HUES6 (cell line): ENCODE data around the gene PCDHB3.
"Not testable (repeated sequence)": the region's sequence is repeated elsewhere in the genome, so short reads cannot be mapped to it uniquely, and the experiment has no call there.

Experiments
- H3K27ac ChIP-seq: 2 replicates; pipeline ENCODE4 v1.7.0; 2013; ENCODE audit warnings: low read depth, mild to moderate bottlenecking, low read length, inconsistent platforms
- H3K27me3 ChIP-seq: 2 replicates; pipeline ENCODE4 v1.6.1; 2013; ENCODE audit warnings: low read length; ENCODE audit not compliant: control insufficient read depth, insufficient read depth
- H3K36me3 ChIP-seq: 2 replicates; pipeline ENCODE4 v1.6.1; 2013; ENCODE audit warnings: low read length; ENCODE audit not compliant: control insufficient read depth, insufficient read depth
- H3K4me1 ChIP-seq: 2 replicates; pipeline ENCODE4 v1.6.1; 2013; ENCODE audit warnings: low read length; ENCODE audit not compliant: control insufficient read depth, insufficient read depth
- H3K4me3 ChIP-seq: 2 replicates; pipeline ENCODE4 v1.5.1; 2013; ENCODE audit warnings: low read depth, low read length
- H3K9ac ChIP-seq: one replicate; pipeline ENCODE4 v1.6.1; 2013; ENCODE audit warnings: mild to moderate bottlenecking, low read length
- H3K9me3 ChIP-seq: 2 replicates; pipeline ENCODE4 v1.6.1; 2013; ENCODE audit warnings: low read depth, low read length; ENCODE audit not compliant: control insufficient read depth, insufficient read depth

Gene PCDHB3

DNA sequence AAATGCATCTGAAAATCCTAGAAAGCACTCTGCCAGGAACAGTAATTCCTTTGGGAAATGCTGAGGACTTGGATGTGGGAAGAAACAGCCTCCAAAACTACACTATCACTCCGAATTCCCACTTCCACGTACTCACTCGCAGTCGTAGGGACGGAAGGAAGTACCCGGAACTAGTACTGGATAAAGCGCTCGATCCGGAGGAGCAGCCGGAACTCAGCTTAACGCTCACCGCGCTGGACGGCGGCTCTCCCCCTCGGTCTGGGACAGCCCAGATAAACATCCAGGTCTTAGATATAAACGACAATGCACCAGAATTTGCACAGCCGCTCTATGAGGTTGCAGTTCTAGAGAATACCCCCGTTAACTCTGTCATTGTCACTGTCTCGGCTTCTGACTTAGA is 786 bp downstream of the PCDHB3 start:
- Histone ChIP-seq H3K27ac (no peak overlapping the region), H3K4me1 (no peaks in the 10 kb centered on the region), H3K9ac (no peak overlapping the region), H3K4me3 (no peak overlapping the region), H3K36me3 (no peaks in the 10 kb centered on the region), H3K27me3 (no peaks in the 10 kb centered on the region), H3K9me3 (peaks cover 9% of the 10 kb centered on the region; the same call in 1 of the 2 replicates)

DNA sequence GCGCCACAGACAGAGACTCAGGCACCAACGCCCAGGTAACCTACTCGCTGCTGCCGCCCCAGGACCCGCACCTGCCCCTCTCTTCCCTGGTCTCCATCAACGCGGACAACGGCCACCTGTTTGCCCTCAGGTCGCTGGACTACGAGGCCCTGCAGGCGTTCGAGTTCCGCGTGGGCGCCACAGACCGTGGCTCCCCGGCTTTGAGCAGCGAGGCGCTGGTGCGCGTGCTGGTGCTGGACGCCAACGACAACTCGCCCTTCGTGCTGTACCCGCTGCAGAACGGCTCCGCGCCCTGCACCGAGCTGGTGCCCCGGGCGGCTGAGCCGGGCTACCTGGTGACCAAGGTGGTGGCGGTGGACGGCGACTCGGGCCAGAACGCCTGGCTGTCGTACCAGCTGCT is 1.8 kb downstream of the PCDHB3 start:
- H3K4me3 ChIP-seq, H3K4me1 ChIP-seq, H3K27me3 ChIP-seq, H3K9ac ChIP-seq, H3K36me3 ChIP-seq, H3K27ac ChIP-seq, H3K9me3 ChIP-seq: not testable (repeated sequence)

DNA sequence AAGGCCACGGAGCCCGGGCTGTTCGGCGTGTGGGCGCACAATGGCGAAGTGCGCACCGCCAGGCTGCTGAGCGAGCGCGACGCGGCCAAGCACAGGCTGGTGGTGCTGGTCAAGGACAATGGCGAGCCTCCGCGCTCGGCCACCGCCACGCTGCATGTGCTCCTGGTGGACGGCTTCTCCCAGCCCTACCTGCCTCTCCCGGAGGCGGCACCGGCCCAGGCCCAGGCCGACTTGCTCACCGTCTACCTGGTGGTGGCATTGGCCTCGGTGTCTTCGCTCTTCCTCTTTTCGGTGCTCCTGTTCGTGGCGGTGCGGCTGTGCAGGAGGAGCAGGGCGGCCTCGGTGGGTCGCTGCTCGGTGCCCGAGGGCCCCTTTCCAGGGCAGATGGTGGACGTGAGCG is 2.2 kb downstream of the PCDHB3 start:
- H3K27ac ChIP-seq, H3K4me3 ChIP-seq, H3K27me3 ChIP-seq, H3K36me3 ChIP-seq, H3K9me3 ChIP-seq, H3K4me1 ChIP-seq, H3K9ac ChIP-seq: not testable (repeated sequence)

DNA sequence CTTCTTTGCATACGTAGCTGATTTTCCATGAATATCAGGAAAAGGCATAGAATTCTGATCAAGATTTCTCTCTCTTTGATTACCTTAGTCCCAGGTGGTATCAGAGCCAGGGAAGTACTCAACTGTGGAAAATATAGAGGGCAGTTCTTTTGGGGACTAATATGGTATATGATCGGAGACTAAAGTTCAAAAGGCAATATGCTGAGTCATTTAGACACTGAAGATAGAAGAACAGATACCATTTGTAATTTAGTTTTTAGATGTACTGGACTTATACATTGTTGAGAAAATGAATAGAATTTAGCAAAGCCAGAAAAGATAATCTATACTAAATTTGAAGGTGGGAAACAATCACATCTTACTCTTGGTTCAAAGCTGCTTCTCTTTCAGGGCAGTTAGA is 5.1 kb downstream of the PCDHB3 start:
- H3K4me1 ChIP-seq: no peaks in the 10 kb centered on the region
- no peak overlapping the region for H3K27ac ChIP-seq
- no peak overlapping the region for H3K9ac ChIP-seq
- no peaks in the 10 kb centered on the region for H3K36me3 ChIP-seq
- no peaks in the 10 kb centered on the region for H3K27me3 ChIP-seq
- H3K9me3 ChIP-seq: peaks cover 9% of the 10 kb centered on the region; the same call in 1 of the 2 replicates
- H3K4me3 ChIP-seq: no peak overlapping the region

DNA sequence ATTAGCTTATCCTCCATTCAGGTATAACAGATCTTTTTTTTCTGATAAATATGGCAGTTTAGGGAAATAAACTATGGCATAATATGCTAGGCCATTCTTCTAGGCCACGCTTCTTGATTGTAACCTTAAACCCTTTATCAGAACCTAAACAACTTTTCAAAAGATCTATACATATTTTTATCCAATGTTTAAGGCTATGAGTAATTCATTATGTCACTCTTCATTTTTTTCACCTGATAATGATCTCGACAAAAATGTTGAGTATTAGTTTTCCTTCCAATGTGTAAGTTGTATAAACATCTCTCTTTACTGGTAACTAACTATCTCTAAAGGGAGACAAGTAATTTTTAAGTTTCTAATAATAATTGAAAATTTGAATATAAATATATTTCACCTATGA is 19.0 kb downstream of the PCDHB3 start:
- H3K27ac ChIP-seq: no peak overlapping the region
- H3K27me3 ChIP-seq: no peaks in the 10 kb centered on the region
- no peaks in the 10 kb centered on the region for H3K4me1 ChIP-seq
- H3K36me3 ChIP-seq: no peaks in the 10 kb centered on the region
- H3K4me3 ChIP-seq: no peak overlapping the region
- H3K9me3 ChIP-seq: peaks cover 12% of the 10 kb centered on the region
- no peak overlapping the region for H3K9ac ChIP-seq

DNA sequence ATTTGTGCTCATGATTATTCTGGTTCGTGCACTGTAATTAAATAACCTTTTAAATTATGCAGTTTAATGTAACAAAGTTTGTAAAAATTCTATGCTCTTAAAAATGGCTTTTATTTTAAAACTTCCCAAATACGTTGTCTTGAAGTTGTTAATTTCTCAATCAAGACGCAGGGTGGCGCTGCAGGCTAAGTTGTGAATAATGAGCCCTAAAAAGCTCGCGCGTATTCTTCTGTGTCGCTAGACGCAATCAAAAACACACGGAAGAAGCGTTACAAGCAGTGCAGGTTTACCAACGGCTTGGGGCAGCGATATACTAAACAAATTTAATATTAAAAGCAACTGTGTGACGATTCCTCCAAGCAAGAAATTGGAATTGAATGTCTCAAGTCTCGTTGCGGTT is 21.3 kb downstream of the PCDHB3 start, which contains the start of gene PCDHB4:
PCDHB4 (plus strand) TSS at position 256 of the 400 bp plus-strand sequence. CDS start 181 bp downstream, outside the sequence.
- Histone ChIP-seq H3K9me3 (peaks cover 8% of the 10 kb centered on the region), H3K27me3 (no peaks in the 10 kb centered on the region), H3K9ac (no peak within 1 kb of the TSS), H3K36me3 (no peaks in the 10 kb centered on the region), H3K4me3 (peak within 1 kb of the TSS; percentile 39; the same call in 1 of the 2 replicates), H3K4me1 (no peaks in the 10 kb centered on the region), H3K27ac (no peak within 1 kb of the TSS)

DNA sequence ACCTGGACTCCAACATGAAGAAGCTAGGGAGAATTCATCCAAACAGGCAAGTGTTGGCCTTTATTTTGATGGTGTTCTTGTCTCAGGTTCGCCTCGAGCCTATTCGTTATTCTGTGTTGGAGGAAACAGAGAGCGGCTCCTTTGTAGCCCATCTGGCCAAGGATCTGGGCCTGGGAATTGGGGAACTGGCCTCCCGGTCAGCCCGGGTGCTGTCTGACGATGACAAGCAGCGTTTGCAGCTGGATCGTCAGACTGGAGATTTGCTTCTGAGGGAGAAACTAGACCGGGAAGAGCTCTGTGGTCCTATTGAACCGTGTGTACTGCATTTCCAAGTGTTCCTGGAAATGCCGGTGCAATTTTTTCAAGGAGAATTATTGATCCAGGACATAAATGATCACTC is 21.7 kb downstream of the PCDHB3 start:
- Histone ChIP-seq H3K4me1 (no peaks in the 10 kb centered on the region), H3K27me3 (no peaks in the 10 kb centered on the region), H3K9ac (no peak overlapping the region), H3K36me3 (no peaks in the 10 kb centered on the region), H3K27ac (no peak overlapping the region), H3K9me3 (peaks cover 3% of the 10 kb centered on the region), H3K4me3 (peak overlapping the region; percentile 39; the same call in 1 of the 2 replicates)

DNA sequence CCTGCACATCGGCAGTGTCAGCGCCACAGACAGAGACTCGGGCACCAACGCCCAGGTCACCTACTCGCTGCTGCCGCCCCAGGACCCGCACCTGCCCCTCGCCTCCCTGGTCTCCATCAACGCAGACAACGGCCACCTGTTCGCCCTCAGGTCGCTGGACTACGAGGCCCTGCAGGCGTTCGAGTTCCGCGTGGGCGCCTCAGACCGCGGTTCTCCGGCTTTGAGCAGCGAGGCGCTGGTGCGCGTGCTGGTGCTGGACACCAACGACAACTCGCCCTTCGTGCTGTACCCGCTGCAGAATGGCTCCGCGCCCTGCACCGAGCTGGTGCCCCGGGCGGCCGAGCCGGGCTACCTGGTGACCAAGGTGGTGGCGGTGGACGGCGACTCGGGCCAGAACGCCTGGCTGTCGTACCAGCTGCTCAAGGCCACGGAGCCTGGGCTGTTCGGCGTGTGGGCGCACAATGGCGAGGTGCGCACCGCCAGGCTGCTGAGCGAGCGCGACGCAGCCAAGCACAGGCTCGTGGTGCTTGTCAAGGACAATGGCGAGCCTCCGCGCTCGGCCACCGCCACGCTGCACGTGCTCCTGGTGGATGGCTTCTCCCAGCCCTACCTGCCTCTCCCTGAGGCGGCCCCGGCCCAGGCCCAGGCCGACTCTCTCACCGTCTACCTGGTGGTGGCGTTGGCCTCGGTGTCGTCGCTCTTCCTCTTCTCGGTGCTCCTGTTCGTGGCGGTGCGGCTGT is 23.3 kb downstream of the PCDHB3 start:
- not testable (repeated sequence) for H3K27ac ChIP-seq, H3K4me1 ChIP-seq, H3K9ac ChIP-seq, H3K9me3 ChIP-seq, H3K4me3 ChIP-seq, H3K36me3 ChIP-seq, H3K27me3 ChIP-seq

DNA sequence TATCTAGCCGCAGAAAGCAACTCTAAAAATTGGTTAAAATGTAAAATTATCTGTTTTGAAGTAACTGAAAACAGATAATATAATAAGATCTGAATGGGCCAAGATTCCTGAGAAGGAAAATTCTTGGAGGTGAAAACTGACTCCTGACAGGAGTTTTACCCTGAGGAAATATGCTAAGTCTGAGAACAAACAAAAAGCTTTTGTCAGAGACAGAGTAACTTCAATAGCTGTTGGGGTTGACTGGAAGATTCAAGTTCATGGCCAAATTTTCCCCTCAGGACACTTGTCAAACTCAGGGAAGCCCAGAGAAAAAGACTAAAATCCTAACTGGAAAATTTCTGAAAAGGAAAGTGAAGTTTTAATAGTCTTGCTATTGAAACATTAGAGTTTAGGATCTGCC is 27.0 kb downstream of the PCDHB3 start:
- 0 out of 2 replicates have a peak, but pooled peaks cover 3% of the 10 kb centered on the region for H3K9me3 ChIP-seq
- H3K27ac ChIP-seq: no peak overlapping the region
- H3K36me3 ChIP-seq: no peaks in the 10 kb centered on the region
- H3K27me3 ChIP-seq: no peaks in the 10 kb centered on the region
- H3K4me3 ChIP-seq: no peak overlapping the region
- H3K9ac ChIP-seq: no peak overlapping the region
- peaks cover 4% of the 10 kb centered on the region; the same call in 1 of the 2 replicates for H3K4me1 ChIP-seq

DNA sequence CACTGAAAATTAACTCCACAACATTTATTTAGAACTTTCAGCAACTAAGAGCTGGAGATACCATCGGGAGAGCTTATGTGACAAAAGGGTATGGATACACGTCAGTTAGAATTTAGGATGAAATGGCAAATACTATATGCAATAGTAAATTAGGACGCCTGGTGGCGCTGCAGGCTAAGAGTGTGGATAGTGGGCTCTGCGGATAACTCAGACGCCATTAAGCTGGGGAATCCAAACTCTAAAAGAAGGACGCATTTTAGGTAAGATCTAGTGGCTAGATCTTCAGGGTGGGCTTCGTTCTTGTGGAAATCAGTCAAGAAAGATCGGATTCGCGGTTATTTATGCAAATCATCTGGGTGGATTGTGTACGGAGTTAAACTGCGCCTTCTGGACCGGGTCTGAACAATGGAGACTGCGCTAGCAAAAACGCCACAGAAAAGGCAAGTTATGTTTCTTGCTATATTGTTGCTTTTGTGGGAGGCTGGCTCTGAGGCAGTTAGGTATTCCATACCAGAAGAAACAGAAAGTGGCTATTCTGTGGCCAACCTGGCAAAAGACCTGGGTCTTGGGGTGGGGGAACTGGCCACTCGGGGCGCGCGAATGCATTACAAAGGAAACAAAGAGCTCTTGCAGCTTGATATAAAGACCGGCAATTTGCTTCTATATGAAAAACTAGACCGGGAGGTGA is 34.9 kb downstream of the PCDHB3 start, which contains the start of gene PCDHB5:
PCDHB5 (plus strand) TSS at position 177 of the 688 bp plus-strand sequence; CDS start at position 406, 229 bp downstream.
- no peak within 1 kb of the TSS for H3K9ac ChIP-seq
- H3K9me3 ChIP-seq: peaks cover 18% of the 10 kb centered on the region

DNA sequence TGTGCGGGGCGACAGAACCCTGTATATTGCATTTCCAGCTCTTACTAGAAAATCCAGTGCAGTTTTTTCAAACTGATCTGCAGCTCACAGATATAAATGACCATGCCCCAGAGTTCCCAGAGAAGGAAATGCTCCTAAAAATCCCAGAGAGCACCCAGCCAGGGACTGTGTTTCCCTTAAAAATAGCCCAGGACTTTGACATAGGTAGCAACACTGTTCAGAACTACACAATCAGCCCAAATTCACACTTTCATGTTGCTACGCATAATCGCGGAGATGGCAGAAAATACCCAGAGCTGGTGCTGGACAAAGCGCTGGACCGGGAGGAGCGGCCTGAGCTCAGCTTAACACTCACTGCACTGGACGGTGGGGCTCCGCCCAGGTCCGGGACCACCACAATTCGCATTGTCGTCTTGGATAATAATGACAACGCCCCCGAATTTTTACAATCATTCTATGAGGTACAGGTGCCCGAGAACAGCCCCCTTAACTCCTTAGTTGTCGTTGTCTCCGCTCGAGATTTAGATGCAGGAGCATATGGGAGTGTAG is 35.5 kb downstream of the PCDHB3 start:
- Histone ChIP-seq H3K27me3 (no peaks in the 10 kb centered on the region), H3K27ac (no peak overlapping the region; the same call in 1 of the 2 replicates), H3K4me3 (peak overlapping the region; percentile 52; the same call in 1 of the 2 replicates), H3K9me3 (peaks cover 18% of the 10 kb centered on the region), H3K9ac (no peak overlapping the region), H3K36me3 (no peaks in the 10 kb centered on the region), H3K4me1 (no peaks in the 10 kb centered on the region)

More for the DNA sequence above, 34.9 kb downstream of the PCDHB3 start, which contains the start of gene PCDHB5:
- Histone ChIP-seq H3K27me3 (no peaks in the 10 kb centered on the region), H3K4me1 (no peaks in the 10 kb centered on the region), H3K27ac (peak within 1 kb of the TSS; percentile 22; the same call in 1 of the 2 replicates), H3K4me3 (peak within 1 kb of the TSS; percentile 52), H3K36me3 (no peaks in the 10 kb centered on the region)
